ENCODE results near the gene GTF2A1.

DNA sequence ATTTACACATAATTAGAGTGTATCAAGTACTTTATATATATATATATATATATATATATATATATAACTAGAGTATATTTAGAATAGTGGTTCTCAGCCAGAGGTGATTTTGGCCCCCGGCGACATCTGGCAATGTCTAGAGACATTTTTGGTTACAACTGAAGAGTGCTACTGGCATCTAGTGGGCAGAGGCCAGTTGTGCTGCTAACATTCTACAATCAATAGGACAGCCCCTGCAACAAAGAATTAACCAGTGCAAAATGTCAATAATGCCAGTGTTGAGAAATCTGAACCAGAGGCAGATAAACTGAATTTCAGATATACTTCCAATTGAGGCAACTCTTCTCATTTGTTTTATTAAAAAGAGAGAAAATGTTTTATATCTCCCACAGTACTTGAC lies 8.9 kb downstream of the GTF2A1 start:
- TF ChIP-seq ZNF384 (IDR thresholded peaks at IDR 0.05) (no peak), BHLHE40 (IDR thresholded peaks at IDR 0.05; ENCODE audit: borderline replicate concordance) (no peak), CTBP1 (IDR thresholded peaks at IDR 0.05; ENCODE audit: borderline replicate concordance) (no peak), LEF1 (IDR thresholded peaks at IDR 0.05; ENCODE audit: borderline replicate concordance) (no peak), SUZ12 (IDR thresholded peaks at IDR 0.05) (no peak), TARDBP (IDR thresholded peaks at IDR 0.05) (no peak), FOXM1 (IDR thresholded peaks at IDR 0.05; ENCODE audit: borderline replicate concordance) (no peak), ELF4 (IDR thresholded peaks at IDR 0.05) (no peak), SP1 (IDR thresholded peaks at IDR 0.05) (no peak), ARNT (IDR thresholded peaks at IDR 0.05) (no peak), FOXA1 (IDR thresholded peaks at IDR 0.05) (no peak), FOXK2 (IDR thresholded peaks at IDR 0.05) (no peak), NFRKB (IDR thresholded peaks at IDR 0.05) (no peak)
- TF ChIP-seq, protein P1, sequence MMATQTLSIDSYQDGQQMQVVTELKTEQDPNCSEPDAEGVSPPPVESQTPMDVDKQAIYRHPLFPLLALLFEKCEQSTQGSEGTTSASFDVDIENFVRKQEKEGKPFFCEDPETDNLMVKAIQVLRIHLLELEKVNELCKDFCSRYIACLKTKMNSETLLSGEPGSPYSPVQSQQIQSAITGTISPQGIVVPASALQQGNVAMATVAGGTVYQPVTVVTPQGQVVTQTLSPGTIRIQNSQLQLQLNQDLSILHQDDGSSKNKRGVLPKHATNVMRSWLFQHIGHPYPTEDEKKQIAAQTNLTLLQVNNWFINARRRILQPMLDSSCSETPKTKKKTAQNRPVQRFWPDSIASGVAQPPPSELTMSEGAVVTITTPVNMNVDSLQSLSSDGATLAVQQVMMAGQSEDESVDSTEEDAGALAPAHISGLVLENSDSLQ (IDR thresholded peaks at IDR 0.05): no peak

All from HEK293T (cell line).